ENCODE results near the gene B4GALNT2.
"Not testable (repeated sequence)": the region's sequence is repeated elsewhere in the genome, so short reads cannot be mapped to it uniquely, and the experiment has no call there.

B4GALNT2 gene

DNA sequence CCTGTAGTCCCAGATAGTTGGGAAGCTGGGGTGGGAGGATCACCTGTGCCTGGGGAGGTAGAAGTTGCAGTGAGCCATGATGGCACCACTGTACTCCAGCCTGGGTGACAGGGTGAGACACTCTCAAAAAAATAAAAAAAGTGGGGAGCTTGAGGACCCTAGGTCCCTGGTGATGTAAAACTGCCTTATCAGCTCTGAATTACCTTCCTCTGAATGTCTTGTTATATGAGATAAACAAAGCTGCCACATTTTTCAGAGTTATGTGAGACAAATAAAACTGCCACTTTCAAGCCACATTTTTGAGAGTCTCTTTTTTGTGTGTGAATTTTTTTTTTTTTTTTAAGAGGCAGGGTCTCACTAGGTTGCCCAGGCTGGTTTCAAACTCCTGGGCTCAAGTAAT is 32.0 kb upstream of the B4GALNT2 start:
- Histone ChIP-seq H3K27me3 (no peaks in the 10 kb centered on the region), H3K36me3 (no peaks in the 10 kb centered on the region), H3K27ac (no peak overlapping the region), H3K4me2 (no peak overlapping the region), H3K4me1 (peaks cover 0 to 9% (median 0%) of the 10 kb centered on the region in 10 experiments; a peak in 2 of 20 replicates), H3K9ac (no peak overlapping the region), H3K9me3 (replicated peaks in 1 of 11) (no peaks in the 10 kb centered on the region), H3K4me3 (no peak overlapping the region), H4K20me1 (no peaks in the 10 kb centered on the region)
- TF ChIP-seq Cebpa-rat (IDR thresholded peaks at IDR 0.05): no peak

DNA sequence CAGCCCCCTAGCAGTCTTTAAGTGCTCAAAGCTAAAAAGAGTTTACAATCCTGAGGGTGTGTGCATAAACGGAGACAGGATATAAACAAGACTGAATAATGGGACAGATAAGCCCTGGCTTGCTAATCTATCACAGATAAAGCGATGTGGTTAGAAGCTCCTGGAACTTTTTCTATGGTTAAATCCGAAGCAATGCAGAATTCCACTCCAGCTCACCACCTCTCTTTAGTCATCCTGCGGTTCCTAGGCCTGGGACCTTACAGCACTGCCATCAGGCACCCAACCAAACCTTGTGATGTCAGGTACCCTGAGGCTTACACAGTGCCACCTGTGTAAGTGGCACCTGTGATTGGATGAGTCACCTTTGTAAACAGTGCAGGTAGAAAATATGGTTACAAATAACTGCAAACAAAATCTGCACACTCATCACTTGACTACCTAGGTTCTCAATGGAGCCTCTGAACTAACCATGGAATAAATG is 31.5 kb upstream of the B4GALNT2 start:
- Histone ChIP-seq H3K4me1 (peaks cover 0 to 9% (median 0%) of the 10 kb centered on the region in 10 experiments; a peak in 2 of 20 replicates), H3K4me3 (no peak overlapping the region), H3K27ac (no peak overlapping the region), H3K9me3 (replicated peaks in 1 of 11) (no peaks in the 10 kb centered on the region), H4K20me1 (no peaks in the 10 kb centered on the region), H3K27me3 (no peaks in the 10 kb centered on the region), H3K36me3 (no peaks in the 10 kb centered on the region), H3K9ac (no peak overlapping the region), H3K4me2 (no peak overlapping the region)
- TF ChIP-seq Cebpa-rat (IDR thresholded peaks at IDR 0.05): no peak

DNA sequence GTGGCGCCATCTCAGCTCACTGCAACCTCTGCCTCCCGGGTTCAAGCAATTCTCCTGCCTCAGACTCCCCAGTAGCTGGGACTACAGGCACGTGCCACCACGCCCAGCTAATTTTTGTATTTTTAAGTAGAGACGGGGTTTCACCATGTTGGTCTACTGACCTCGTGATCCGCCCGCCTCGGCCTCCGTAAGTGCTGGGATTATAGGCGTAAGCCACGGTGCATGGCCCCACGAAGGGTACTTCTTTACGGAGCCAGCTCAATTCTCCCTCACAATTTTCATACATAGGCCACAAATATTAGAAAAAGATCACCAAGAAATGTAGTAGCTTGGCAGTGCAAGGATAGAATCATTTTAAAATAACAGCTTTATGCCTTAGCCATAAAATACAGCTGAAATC is 29.2 kb upstream of the B4GALNT2 start:
- not testable (repeated sequence) for H3K9me3 ChIP-seq (replicated peaks in 1 of 11); H3K27me3 ChIP-seq; H3K36me3 ChIP-seq; H3K4me2 ChIP-seq; H3K4me3 ChIP-seq; H4K20me1 ChIP-seq; H3K27ac ChIP-seq; H3K9ac ChIP-seq; H3K4me1 ChIP-seq

- Histone ChIP-seq H3K27me3 (no peaks in the 10 kb centered on the region), H3K9me3 (replicated peaks in 1 of 11) (no peaks in the 10 kb centered on the region), H3K4me2 (no peak overlapping the region), H3K4me3 (no peak overlapping the region), H4K20me1 (no peaks in the 10 kb centered on the region), H3K36me3 (no peaks in the 10 kb centered on the region), H3K27ac (no peak overlapping the region), H3K4me1 (peaks cover 0 to 9% (median 0%) of the 10 kb centered on the region in 10 experiments; a peak in 2 of 20 replicates), H3K9ac (no peak overlapping the region)
- no peak for TF ChIP-seq Cebpa-rat (IDR thresholded peaks at IDR 0.05)
Measured at GRCh38 chr17:49104511-49105074, 28.0 kb upstream of the B4GALNT2 start.

DNA sequence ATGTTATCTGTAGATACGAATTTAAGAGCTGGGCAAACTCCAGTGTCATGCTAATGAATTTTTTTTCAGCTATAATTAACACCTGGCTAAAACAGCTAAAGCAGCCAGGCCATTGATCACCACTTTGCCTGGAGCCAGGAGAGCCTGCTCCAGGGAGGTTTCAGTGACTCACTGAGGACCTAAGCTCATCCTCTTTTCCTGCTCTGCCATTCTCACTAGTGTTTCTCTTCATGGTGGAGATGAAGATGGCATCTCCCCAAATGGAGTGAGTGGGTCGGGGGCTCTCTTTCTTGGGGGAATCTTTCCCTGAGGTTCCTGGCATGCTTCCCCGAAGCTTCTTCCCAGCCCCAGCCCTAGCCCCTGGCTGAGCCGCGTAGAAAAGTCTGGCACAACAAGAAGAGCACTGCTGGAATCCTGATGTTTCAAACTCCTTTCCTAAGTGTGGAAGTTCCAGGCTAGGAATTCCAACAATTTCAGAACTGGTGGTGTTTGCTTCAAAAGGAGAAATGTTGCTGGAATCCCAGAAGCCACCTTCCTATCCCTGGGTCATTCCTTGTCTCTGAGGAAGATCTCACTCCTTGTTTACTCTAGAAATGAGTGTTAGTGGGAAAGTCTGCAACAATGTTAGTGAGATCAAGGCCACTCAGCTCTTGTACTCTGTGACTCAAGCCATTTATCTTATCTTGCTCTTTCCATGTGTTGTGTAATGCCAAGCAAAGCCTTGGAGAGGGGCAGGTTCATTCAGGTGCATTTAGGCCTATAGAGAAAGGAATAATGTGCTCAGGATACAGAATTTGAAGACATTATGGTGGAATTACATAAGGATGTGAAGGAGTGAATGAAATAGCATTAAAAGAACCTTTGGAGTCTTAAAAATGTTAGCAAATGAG is 26.0 kb upstream of the B4GALNT2 start:
- Histone ChIP-seq H3K9me3 (replicated peaks in 1 of 11) (no peaks in the 10 kb centered on the region), H3K4me1 (peaks cover 0 to 8% (median 0%) of the 10 kb centered on the region in 10 experiments; a peak in 2 of 20 replicates), H3K4me3 (no peak overlapping the region), H4K20me1 (no peaks in the 10 kb centered on the region), H3K9ac (no peak overlapping the region), H3K36me3 (no peaks in the 10 kb centered on the region), H3K27me3 (no peaks in the 10 kb centered on the region), H3K27ac (no peak overlapping the region), H3K4me2 (no peak overlapping the region)
- no peak for TF ChIP-seq Cebpa-rat (IDR thresholded peaks at IDR 0.05)

GRCh38 chr17:49107211-49107557 is 25.4 kb upstream of the B4GALNT2 start:
- Histone ChIP-seq H3K9ac (no peak overlapping the region), H3K36me3 (no peaks in the 10 kb centered on the region), H3K4me3 (no peak overlapping the region), H3K27ac (no peak overlapping the region), H3K27me3 (no peaks in the 10 kb centered on the region), H3K4me1 (peaks cover 0 to 2% (median 0%) of the 10 kb centered on the region in 10 experiments; a peak in 1 of 20 replicates), H3K9me3 (replicated peaks in 1 of 11) (no peaks in the 10 kb centered on the region), H4K20me1 (no peaks in the 10 kb centered on the region), H3K4me2 (no peak overlapping the region)
- TF ChIP-seq Cebpa-rat (IDR thresholded peaks at IDR 0.05): no peak

DNA sequence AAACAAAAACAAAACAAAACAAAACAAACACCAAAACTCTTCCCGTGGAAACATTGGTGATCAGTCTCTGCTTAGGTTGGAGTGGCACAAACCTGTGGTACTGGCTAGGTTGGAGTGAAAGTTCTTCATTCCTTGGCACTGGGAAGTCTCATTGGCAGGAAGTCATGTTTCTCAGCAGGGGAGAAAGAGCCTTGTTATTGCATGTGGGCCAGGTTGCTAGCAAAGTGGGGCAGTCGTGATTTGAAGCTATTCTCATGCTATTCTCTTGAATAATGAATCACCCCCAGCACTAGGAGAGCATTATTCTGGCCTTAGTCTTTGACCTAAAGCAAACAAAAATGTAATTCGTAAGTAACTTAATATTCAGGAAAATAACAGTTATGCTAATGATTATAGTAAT is 24.3 kb upstream of the B4GALNT2 start:
- no peaks in the 10 kb centered on the region for H4K20me1 ChIP-seq
- no peak overlapping the region for H3K9ac ChIP-seq
- no peaks in the 10 kb centered on the region for H3K4me1 ChIP-seq
- H3K27me3 ChIP-seq: no peaks in the 10 kb centered on the region
- TF ChIP-seq Cebpa-rat (IDR thresholded peaks at IDR 0.05): no peak
- no peak overlapping the region for H3K27ac ChIP-seq
- no peaks in the 10 kb centered on the region for H3K9me3 ChIP-seq (replicated peaks in 1 of 11)
- no peak overlapping the region for H3K4me2 ChIP-seq
- no peaks in the 10 kb centered on the region for H3K36me3 ChIP-seq
- H3K4me3 ChIP-seq: no peak overlapping the region

DNA sequence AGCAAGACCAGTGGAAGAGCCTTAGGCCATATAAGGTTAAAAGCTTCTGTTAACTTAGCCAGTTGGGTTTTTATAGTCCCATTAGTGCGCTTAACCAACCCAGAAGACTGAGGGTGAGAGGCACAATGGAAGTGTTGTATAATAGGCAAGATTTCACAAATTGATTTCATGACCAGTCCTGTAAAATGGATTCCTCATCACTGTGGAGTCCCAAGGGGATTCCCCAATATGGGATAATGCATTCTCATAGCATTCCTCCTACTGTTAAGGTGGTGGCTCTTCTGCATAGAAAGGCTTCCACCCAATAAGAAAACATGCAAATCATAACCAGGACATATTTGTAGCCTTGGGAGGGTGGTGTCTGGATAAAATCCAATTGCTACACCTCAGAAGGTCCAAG is 22.1 kb upstream of the B4GALNT2 start:
- H3K9ac ChIP-seq: no peak overlapping the region
- H3K4me1 ChIP-seq: no peaks in the 10 kb centered on the region
- TF ChIP-seq Cebpa-rat (IDR thresholded peaks at IDR 0.05): no peak
- no peaks in the 10 kb centered on the region for H3K9me3 ChIP-seq (replicated peaks in 1 of 11)
- no peaks in the 10 kb centered on the region for H4K20me1 ChIP-seq
- H3K27me3 ChIP-seq: no peaks in the 10 kb centered on the region
- H3K4me3 ChIP-seq: no peak overlapping the region
- H3K4me2 ChIP-seq: no peak overlapping the region
- no peak overlapping the region for H3K27ac ChIP-seq
- H3K36me3 ChIP-seq: no peaks in the 10 kb centered on the region

- Histone ChIP-seq H3K27ac (no peak overlapping the region), H3K27me3 (no peaks in the 10 kb centered on the region), H3K4me1 (no peaks in the 10 kb centered on the region), H4K20me1 (no peaks in the 10 kb centered on the region), H3K9ac (no peak overlapping the region), H3K36me3 (no peaks in the 10 kb centered on the region), H3K4me2 (no peak overlapping the region), H3K9me3 (replicated peaks in 1 of 11) (no peaks in the 10 kb centered on the region), H3K4me3 (no peak overlapping the region)
- TF ChIP-seq Cebpa-rat (IDR thresholded peaks at IDR 0.05): no peak
Measured at GRCh38 chr17:49111934-49112333, 20.6 kb upstream of the B4GALNT2 start.

GRCh38 chr17:49112936-49113335 is 19.6 kb upstream of the B4GALNT2 start:
- no peak for TF ChIP-seq Cebpa-rat (IDR thresholded peaks at IDR 0.05)
- Histone ChIP-seq H3K36me3 (no peaks in the 10 kb centered on the region), H3K4me3 (no peak overlapping the region), H4K20me1 (no peaks in the 10 kb centered on the region), H3K9ac (no peak overlapping the region), H3K9me3 (replicated peaks in 1 of 11) (no peaks in the 10 kb centered on the region), H3K27ac (no peak overlapping the region), H3K27me3 (no peaks in the 10 kb centered on the region), H3K4me1 (peaks cover 0 to 6% (median 3%) of the 10 kb centered on the region in 10 experiments; a peak in 6 of 20 replicates), H3K4me2 (no peak overlapping the region)
